Right atrium auricular region (tissue), 2 donors: ENCODE results near the gene TMEM31. TPM values are rescaled to one million over a fixed set of nuclear protein-coding genes. Genes with fewer than 3 reads are reported as not detected.

Experiments used
- DNase-seq: peaks from one replicate; pipeline ENCODE4 v3.0.0-alpha.2; 2019; ENCODE audit warnings: low spot score
- H3K27ac ChIP-seq, 2 donors: fragments of 200-600 bp; sonication (generic); 1 replicate in 1 of 2; 2 replicates in 1 of 2; pipeline ENCODE4 v1.5.1; 2016 to 2019
- H3K27me3 ChIP-seq, 2 donors: fragments of 200-600 bp; sonication (generic); one replicate each; pipeline versions ENCODE4 v1.5.1 to v1.6.0; 2017 to 2019
- H3K36me3 ChIP-seq: fragments of 200-600 bp; sonication (generic); one replicate; pipeline ENCODE4 v1.5.1; 2016
- H3K4me1 ChIP-seq, 2 donors: fragments of 200-600 bp; sonication (generic); one replicate each; pipeline versions ENCODE4 v1.5.1 to v1.6.0; 2017 to 2019
- H3K4me3 ChIP-seq, 2 donors: fragments of 200-600 bp; sonication (generic); 1 replicate in 1 of 2; 2 replicates in 1 of 2; pipeline ENCODE4 v1.5.1; 2017 to 2019; ENCODE audit warnings: mild to moderate bottlenecking in 1 of 2, moderate library complexity in 1 of 2
- H3K9me3 ChIP-seq, 2 donors: fragments of 200-600 bp; sonication (generic); one replicate each; pipeline ENCODE4 v1.5.1; 2019
- total RNA-seq, 2 donors: library from RNA; depleted of rRNA; stranded (reverse); fragments of >200 nt; gene quantifications; one replicate each; pipeline ENCODE4 v1.1.0, GENCODE V29; 2016
- TF ChIP-seq, protein P1 (sequence below), 2 donors: fragments of 200-600 bp; sonication (generic); IDR thresholded peaks; one replicate each; pipeline ENCODE4 v1.5.1; 2019; ENCODE audit warnings: antibody characterized with exemption in 2 of 2

Gene TMEM31
- total RNA-seq, 2 donors from 2014 or later = not detected

DNA sequence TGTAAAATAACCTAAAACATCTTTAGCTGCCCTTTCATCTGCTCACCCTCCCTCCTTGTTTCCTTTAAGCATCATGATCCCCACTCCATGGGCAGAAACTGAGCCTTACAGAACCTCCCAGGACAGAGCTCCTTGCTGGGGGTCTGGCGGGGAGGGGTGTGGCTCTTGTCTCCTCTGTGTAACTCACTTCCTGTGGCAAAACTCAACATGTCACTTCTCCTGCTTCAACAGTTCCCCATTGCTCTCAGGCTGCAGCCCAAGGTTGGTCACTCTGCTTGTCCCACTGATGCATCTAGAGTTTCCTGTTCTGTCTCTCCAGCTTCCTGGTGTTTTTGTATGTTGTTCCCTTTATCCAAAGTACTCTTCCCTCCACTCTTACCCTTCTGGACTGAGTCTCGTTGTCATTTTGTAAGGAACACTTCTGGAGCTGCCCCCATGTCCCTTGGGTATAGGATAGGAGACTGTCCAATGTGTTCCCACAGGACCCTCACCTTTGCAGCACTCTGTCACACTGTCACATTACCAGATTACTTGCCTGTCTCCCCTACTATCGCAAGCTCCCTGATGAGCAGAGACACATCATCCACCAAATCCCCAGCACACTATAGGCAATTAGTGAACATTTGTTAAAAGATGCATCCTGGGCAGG, 19.6 kb downstream of the TMEM31 start:
- peaks cover 0 to 6% of the 10 kb centered on the region in 2 donors for H3K4me1 ChIP-seq
- H3K27me3 ChIP-seq = no peaks in the 10 kb centered on the region
- H3K27ac ChIP-seq = peak overlapping the region; percentile 32 to 40
- no peak for DNase-seq
- no peaks in the 10 kb centered on the region for H3K36me3 ChIP-seq
- TF ChIP-seq, protein P1, sequence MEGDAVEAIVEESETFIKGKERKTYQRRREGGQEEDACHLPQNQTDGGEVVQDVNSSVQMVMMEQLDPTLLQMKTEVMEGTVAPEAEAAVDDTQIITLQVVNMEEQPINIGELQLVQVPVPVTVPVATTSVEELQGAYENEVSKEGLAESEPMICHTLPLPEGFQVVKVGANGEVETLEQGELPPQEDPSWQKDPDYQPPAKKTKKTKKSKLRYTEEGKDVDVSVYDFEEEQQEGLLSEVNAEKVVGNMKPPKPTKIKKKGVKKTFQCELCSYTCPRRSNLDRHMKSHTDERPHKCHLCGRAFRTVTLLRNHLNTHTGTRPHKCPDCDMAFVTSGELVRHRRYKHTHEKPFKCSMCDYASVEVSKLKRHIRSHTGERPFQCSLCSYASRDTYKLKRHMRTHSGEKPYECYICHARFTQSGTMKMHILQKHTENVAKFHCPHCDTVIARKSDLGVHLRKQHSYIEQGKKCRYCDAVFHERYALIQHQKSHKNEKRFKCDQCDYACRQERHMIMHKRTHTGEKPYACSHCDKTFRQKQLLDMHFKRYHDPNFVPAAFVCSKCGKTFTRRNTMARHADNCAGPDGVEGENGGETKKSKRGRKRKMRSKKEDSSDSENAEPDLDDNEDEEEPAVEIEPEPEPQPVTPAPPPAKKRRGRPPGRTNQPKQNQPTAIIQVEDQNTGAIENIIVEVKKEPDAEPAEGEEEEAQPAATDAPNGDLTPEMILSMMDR (IDR thresholded peaks at IDR 0.05) = no peak
- H3K4me3 ChIP-seq = no peak overlapping the region
- H3K9me3 ChIP-seq = no peaks in the 10 kb centered on the region

DNA sequence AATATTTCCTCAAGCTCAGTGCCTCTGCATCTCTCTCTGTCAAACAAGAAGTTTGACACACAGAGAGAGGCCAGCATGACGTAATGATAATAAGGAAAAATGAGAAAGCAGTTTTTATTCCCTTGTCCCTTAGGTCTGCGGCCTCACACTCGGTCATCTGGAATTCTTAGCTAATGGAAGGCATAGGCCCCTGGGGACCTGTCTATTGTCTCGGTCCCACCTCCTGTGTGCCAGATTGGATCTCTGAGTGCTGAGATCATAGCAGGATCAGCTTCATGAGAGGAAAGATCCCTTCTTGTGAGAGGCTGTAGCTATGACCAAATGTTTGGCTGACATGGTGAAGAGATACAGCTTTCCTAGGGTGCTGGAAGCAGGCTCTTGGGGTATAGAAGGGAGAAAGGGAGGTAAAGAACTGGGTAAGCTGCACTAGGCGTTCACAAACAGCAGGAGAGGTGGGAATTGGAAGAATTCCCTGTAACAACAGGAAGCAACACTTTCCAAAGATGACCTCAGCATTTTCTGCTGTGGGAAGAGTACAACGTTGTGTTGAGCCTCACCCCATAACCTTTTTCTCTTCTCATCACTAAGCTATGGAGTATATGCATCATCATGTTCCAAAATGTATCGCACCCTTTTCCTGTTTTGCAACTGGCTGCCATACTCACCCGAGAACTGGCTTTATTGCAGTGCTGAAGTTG, 20.2 kb downstream of the TMEM31 start:
- Histone ChIP-seq H3K36me3 (no peaks in the 10 kb centered on the region), H3K4me3 (no peak overlapping the region), H3K9me3 (no peaks in the 10 kb centered on the region), H3K27ac (peak overlapping the region; percentile 32 to 40), H3K4me1 (peaks cover 0 to 6% of the 10 kb centered on the region in 2 donors), H3K27me3 (no peaks in the 10 kb centered on the region)
- TF ChIP-seq, protein P1 (IDR thresholded peaks at IDR 0.05) = no peak
- DNase-seq = peak; percentile 61

DNA sequence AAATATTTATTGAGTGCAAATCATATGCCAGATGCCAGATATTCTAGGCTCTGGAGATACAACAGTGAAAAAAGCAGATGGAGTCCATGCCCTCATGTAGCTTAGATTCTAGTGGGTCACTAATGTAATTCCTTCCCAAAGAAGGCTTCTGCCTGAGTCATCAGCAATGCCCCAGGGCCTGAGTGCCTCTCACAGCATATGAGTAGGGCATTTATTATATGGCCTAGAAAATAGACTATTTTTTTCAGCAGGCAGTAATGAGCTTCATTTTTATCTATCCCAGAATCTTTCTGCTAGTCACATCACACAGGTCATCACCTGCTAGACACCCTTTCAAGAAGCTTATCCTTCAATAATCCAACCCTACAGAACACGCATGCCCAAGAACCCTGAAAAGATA, 22.3 kb downstream of the TMEM31 start:
- Histone ChIP-seq H3K27ac (no peak overlapping the region), H3K27me3 (no peaks in the 10 kb centered on the region), H3K4me1 (peaks cover 0 to 6% of the 10 kb centered on the region in 2 donors), H3K36me3 (no peaks in the 10 kb centered on the region), H3K9me3 (no peaks in the 10 kb centered on the region), H3K4me3 (no peak overlapping the region)
- TF ChIP-seq, protein P1 (IDR thresholded peaks at IDR 0.05) = no peak
- no peak for DNase-seq

DNA sequence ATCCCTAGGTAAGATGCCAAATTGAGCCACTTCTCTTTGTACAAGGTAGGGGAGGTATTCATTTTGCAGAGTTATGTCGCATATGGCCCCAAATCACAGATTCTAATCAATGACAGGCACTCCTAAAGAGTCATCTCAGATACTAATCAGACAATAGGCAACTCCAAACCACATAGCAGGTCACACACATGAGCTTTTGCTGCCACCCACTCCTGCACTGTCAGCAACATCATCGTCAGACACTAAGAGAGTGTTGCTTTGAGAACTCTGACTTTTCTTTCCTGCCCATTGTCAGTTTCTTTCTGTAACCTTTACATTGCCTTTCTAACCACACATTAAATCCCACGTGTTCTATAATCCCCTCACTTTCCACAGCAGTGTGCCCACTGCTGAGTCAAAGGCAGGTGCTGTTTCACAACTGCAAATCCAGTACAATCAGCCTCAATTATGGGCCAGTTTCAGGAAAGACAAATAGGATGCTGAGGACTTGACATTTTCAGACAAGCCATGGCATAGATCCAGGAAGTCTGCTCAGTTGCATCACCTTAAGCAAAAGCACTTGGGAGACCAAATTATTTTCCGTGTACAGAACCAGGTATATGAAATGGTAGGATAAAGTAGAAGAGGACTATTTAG, 23.5 kb downstream of the TMEM31 start:
- Histone ChIP-seq H3K9me3 (no peaks in the 10 kb centered on the region), H3K27ac (no peak overlapping the region), H3K27me3 (no peaks in the 10 kb centered on the region), H3K36me3 (no peaks in the 10 kb centered on the region), H3K4me1 (peaks cover 0 to 6% of the 10 kb centered on the region in 2 donors), H3K4me3 (no peak overlapping the region)
- no peak for DNase-seq
- TF ChIP-seq, protein P1 (IDR thresholded peaks at IDR 0.05) = no peak

DNA sequence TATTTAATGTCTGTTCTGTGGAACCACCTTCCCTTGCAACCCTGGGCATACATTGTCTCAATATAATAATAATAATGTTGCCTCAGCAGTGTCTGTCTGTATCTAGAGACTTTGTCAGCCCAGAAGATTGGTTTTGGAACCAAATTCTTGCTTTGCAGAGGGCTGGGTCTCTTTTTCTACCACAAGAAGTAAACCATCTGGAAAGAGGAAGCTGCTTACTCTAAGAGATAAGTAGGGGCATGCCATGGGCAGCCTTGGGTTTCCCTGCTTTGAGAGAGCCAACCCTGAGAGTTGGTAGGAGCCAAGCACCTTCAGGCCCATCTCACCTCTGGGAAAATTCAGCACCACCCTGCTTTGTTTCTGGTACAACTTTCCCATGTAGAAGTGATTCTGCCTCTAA, 27.0 kb downstream of the TMEM31 start:
- TF ChIP-seq, protein P1 (IDR thresholded peaks at IDR 0.05) = no peak
- no peaks in the 10 kb centered on the region for H3K27me3 ChIP-seq
- no peak for DNase-seq
- no peaks in the 10 kb centered on the region for H3K36me3 ChIP-seq
- no peaks in the 10 kb centered on the region for H3K9me3 ChIP-seq
- no peak overlapping the region for H3K4me3 ChIP-seq
- no peaks in the 10 kb centered on the region for H3K4me1 ChIP-seq
- H3K27ac ChIP-seq = no peak overlapping the region
